Measurements from ENCODE around the gene THUMPD3. TPM values are rescaled to one million over a fixed set of nuclear protein-coding genes. Genes with fewer than 3 reads are reported as not detected.
A peak's percentile ranks its signal among the peaks of the same experiment; 100 is the strongest.

The THUMPD3 gene
- total RNA-seq, 1 donor from 2014 or later, result 29.1 TPM

DNA sequence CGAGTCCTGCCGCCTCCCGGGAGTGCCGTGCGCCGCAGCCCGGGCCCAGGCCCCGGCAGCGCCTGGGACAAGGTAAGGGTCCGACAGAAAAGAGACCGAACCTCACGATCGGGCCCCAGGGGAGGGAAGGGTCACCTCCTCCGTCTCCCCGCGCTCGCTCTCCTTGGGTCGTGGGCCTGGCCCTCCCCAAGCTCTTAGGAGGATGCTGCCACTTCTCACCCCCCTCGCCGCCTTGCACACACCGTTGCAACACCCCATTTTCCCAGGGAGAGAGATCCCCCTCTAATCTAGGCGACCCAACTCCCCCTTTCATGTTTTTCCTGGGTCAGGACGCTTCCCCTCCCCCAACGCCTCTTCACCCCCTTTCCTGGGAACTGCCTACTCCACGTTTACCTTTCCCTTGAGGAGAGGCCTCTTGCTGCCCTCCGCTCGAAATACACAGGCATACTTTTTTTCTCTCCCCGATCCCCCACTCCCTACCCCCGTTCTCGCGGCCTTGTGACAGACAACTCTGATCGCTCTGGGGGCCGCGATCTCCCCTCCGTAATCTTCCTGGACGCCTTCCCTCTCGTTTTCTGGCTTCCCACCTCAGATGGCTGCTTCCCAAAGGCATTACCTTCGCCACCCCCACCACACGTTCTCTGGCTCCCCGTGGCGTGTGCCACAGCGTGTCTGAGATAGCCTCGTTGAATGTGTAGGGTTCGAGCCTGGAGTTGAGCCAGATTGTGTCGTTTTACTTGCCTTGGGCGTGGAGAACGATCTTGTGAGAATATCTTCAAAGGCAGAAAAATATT is 35.2 kb downstream of the THUMPD3 start:
- ATAC-seq, result no peak

DNA sequence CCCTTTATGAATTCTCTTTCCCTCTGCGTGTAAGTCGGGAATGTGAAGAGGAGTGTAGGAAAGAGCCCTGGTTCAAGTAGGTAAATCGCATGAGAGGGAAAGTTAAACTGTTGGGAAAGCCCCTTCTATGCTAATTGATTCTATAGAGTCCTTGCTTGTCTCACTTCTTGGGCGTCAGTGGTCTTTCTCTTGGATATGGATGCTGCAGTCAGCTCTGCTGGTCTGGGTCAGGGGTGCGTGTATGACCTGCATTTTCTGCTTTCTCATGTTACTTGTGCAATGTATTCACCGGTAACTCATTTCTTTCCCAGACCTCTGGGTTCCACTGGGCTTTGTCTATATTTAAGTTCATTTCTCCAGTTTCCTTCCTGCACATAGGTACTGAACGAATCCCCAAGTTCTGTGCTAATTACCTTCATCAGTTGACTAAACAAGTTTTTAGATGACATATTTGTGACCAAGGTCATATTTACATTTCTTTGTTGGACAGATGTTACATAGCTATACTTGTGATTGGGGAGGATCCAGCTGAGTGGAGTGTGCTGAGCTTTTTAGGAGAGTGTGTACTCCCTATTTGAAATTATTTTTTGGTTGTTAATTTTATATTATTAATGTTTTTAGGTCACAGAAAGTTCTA is 36.0 kb downstream of the THUMPD3 start:
- no peak for ATAC-seq

DNA sequence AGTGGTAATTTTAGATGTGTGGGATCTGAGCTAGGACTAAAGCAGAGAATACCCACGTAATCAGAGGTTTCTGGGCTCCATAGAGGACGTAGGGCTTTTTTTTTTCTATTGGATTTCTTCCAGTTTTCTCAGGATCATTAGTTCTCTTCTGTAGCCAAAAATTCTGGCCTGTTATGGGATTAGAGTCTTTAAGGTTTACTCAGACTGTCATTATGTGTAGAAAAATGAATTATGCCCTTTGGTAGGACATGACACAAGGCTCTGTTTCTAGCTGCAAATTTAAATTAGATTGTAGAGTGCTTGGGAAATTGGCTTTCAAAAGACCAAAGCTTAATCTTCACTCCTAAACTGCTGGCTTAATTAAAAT is 36.5 kb downstream of the THUMPD3 start:
- ATAC-seq, result no peak

DNA sequence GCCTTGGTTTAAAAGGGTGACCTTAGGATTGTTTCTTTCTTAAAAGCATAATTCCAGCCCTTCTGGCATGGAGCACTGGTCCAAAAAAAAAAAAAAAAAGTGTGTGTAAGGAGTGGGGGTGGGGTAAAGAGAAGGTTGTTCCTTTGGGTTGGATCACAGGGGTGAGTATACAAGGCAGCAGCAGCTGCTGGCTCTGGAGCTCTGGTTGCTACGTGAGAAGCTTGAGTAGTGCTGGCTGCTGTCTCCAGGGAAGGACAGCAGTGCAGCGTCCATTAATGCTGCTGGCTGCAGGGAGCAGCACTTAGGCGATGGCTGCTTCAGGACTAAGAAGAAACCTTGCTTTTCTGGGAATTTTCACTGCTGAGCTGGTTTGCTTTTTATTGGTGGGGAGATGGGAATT is 36.9 kb downstream of the THUMPD3 start:
- ATAC-seq, result no peak

DNA sequence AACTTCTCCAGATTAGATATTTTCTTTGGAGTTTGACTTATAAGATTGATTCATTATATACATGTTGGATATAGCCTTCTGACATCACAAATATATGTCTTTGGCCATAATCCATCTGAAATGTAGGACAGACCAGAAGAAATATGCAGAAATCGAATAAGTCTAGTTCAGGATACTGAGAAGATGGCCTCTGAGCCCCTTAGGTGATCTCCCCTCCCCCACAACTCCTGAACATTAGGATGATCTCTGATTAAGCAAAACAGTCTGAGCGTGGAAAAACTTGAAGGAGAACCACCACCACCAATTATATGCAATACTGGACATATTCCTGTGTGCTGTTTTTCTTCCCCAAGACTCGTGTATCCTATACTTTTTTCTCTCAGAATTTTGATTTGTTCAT is 37.8 kb downstream of the THUMPD3 start:
- ATAC-seq, result no peak

DNA sequence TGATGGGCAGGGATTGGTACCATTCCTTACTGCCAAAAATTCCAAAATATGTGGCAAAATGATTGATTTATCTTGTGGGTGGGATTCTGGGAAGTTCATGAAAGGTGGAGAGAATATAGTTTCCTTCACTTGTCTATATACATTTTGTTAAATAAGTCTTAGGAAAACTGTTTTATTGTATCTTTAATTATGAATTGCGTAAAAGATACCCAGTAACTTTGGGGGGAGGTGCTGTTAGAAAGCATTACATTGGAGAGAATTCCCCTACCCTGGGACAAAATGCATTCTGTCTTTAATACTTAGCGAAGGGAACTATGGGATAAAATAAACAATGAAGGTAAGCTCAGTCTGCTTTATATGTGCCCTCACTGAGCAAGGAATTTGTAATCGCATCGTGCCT is 39.1 kb downstream of the THUMPD3 start:
- ATAC-seq, result no peak

DNA sequence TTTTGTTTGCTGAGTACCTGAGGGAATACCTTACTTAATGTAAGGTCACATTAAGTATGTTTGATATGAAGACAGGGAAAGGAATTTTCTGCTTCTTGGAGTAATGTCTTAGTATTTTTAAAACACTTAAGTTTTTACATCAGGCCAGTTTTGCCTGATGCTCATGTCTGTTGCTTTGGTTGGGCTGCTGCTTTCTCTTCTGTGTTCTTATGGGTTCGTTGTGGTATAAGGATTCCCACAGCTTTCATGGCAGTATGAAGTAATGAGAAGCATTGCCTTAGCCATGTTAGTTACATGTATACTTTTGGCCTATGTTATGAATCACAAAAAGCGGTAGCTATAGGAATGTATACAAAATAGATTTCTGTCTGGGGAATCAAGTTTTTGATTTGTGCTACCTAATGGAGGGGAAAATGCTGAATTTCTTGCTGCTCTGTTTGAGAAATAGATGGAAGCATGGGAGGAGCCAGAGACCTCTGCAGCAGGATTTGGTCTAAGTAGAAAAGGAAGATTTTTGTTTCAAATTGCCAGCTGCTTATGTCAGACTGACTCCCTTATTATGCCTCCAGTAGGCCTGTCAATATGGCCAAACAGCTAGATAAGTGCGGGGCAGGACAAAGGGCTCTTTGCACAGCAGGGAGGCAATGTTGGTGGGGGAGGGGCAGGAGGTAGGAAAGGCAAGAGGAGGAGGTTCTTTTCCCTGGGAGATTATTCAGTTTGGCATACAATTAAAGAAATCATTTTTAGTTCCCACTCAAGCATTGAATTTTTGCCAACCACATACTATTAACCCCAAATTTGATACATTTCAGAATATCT is 39.8 kb downstream of the THUMPD3 start:
- no peak for ATAC-seq

DNA sequence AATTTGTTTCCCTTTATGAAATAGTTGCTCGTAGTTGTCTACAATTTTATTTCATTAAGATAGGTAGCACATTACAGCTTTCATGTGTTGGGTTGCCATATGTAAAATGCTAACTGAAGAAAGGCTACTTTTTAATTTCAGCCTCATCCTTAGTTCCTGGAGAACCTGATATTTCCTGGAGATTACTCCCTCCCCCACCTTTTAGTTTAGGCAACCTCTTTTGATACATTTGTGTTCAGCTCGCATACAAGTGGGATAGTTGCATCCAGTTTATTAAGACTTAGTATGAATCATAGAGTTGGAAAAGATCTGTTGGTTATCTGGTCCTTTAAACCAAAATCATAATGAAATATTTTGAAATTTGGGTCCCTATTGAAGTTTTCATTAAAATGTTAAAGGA is 40.6 kb downstream of the THUMPD3 start:
- ATAC-seq, result no peak

DNA sequence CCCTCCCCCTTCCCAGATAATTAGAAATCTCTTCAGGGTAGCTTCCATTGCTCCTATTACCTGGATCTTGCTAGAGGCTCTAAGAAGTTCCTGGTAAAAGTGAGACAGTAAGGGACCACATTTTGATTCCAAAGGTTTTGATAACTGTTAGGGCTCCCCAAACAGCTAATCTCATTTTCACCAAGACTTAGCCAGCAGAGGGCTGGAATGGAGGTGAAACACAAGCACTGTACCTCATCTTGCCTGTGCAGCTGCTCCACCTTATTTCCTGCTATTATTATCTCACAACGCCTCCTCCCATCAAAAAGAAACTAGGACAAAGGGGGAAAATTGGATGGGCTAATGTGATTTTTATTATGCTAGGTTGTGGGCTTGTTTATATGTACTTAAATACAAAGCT is 41.8 kb downstream of the THUMPD3 start:
- ATAC-seq, result no peak

DNA sequence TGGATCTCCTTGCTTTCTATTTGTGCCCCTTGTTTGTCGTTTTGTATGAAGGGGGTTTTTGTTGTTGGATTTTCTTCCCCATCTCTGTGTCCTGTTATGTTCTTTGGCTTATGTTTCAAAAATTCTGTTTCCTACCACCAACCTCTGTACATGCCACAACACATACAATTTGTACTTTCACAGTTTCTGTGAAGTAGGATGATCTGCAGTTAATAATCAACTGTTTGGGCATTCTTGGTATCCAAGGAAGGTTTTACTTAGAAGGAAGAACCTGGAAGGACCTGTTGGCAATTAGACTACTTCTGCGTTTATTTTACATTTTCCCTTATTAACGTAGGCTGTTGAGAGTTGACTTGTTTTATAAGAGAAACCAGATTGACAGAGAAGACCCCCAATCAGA is 42.9 kb downstream of the THUMPD3 start:
- ATAC-seq, result no peak

DNA sequence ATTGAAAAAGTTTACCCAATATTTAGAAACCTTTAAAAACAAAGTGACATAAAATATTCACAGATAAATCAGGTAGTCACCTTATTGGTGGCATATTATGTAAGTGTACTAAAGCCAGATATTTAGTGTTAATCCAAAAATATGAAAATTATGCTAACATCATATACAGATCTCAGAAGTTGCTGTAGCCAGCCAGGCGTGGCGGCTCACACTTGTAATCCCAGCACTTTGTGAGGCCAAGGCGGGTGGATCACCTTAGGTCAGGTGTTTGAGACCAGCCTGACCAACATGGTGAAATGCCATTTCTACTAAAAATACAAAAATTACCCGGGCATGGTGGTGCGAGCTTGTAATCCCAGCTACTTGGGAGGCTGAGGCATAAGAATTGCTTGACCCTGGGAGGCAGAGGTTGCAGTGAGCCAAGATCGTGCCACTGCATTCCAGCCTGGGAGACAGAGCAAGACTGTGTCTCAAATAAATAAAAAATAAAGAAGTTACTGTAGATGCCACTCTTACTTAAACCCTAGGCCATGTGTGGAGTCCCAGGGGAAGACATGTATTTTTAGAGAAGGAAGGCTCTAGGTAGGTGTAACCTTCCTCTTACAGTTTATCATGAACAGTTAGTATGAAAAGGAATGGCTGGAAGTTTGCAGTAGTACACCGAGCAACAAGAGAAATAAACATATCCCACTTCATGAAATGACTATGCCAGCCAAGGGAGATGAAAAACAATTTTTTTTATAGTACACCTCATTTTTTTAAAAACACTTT is 44.2 kb downstream of the THUMPD3 start:
- no peak for ATAC-seq

DNA sequence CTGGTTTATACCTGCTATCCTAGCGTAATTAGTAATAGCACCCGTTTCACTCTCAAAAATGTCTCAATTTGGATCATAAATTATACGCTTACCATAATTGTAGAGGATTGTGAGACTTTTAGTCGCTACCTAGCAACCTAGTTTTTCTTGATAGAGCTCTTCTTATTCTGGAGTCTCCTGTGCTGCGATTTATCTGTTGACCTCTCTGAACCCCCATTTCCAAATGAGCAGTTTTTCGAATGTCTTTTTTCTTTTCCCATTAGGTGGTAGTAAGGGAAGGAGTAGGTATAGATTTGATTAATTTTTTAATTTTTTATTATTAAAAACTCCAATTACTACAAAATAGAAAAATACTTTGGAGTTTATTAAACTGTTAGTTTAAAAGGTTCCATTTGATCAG is 45.2 kb downstream of the THUMPD3 start:
- no peak for ATAC-seq

DNA sequence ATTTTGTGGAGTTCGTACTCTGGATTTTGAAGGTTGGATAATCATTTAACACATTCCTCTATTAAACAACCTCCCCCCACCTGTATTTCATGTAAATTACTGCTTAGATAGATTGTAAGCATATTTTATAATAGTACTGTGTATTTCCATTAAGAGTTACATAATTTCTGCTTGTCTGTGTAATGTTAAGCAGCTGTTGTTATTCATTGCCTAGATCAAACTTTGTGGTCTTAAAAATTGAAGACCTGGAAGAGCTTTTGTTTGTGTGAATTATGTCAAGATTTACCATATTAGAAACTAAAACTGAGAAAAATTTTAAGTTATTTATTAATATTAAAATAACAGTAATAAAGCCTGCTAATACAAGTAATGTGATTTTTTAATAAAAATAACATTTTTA is 45.7 kb downstream of the THUMPD3 start:
- ATAC-seq, result no peak

DNA sequence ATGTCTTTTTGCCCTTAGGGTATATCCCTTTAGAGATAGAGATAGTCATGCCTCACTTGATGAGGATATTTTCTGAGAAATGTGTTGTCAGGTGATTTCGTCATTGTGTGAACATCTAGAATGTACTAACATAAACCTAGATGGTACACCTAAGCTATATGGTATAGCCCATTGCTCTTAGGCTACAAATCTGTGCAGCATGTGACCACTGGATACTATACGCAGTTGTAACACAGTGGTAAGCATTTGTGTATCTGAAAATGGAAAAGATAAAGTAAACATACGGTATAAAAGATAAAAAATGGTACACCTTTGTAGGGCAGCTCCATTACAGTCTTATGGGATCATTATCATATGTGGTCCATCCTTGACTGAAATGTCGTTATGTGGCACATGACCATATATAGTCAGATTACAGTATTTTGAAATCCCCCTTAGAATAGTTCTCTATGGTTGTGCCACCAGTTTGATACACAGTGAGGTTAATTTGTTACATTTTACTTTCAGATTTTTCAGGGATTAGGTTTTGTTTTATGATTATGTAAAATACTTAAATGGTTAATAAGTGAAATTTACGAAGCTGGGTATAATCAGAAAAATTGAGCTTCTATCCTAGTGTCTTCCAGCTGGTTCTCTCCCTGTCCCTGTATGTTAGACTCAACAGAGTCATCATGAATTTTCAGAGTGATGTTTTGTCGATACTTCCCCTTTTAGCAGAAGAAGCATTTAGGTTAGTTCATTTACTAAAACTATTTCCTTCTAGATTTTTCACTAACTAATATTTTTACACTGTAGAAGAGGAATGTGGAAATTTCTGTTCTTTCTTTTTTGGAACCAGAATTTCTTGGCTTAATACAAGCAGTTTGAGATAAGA is 47.4 kb downstream of the THUMPD3 start:
- no peak for ATAC-seq

DNA sequence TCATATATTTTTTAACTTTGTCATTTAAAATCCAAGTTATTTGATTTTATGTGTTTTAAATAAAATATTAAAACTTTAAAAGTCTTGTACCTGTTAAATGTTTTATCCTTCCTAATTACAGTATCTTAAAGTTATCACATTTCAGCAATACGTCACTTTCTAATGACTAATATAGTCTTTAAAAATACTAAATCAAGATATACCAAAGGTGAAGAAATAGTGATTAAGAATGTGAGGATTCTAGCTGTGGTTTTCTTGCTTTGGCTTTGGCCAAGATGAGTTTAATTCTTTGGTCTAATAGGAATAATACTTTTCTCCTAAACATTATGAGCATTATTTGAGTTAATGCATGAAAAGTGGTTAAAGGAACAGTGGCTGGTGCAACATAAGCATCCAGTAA is 48.4 kb downstream of the THUMPD3 start:
- no peak for ATAC-seq

DNA sequence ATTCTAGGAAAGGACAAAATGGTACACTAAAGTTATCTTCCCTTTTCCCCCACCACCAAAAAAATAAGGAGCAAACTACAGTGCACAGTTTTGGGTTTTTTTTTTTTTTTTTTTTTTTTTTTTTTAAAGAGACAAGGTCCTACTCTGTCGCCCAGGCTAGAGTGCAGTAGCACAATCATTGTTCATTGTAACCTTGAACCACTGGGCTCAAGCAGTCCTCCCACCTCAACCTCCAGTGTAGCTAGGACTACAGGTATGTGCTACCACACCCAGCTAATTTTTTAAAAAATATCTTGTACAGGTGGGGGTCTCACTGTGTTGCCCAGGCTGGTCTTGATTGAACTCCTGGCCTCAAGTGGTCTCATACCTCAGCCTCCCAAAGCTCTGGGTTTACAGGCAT is 49.4 kb downstream of the THUMPD3 start:
- ATAC-seq, result no peak

DNA sequence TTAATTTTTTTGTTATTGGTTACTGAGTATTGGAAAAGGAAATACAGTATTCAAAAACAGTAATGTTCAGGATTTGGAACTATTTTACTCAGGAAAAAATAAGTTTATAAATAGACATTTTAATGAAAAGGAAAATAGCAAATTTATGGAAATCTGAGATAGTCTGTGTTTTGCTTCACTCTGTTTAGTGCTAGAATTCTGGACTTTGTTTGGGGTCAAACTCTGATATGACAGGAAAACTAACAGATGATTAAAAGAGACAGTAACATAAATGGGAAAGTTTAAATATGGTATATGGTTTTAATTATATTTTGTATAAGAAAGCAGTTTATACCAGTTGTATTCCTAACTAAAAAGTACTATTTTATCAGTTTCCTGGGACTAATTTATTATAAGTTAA is 52.0 kb downstream of the THUMPD3 start:
- ATAC-seq, result no peak

DNA sequence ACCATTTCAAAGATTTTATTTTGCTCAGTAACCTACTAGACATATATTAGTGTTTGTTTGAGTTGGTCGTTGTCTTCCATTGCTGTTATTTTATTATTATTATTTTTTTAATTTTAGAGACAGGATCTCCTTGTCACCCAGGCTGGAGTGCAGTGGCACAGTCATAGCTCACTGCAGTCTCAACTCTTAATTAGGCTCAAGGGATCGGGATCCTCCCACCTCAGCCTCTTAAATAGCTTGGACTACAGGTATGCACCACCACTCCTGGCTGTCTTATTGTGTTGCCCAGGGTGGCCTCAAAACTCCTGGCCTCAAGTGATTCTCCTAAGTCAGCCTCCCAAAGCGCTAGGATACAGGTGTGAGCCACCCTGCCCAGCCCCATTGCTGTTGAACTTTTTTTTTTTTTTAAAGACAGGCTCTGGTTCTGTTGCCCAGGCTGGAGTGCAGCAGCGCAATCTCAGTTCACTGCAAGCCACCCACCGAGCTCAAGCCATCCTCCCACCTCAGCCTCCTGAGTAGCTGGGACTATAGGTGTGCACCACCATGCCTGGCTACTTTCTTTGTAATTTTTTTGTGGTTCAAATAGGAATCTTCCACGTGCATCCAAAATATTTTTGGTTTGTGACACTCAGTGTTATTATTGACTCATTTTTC is 52.8 kb downstream of the THUMPD3 start:
- no peak for ATAC-seq

DNA sequence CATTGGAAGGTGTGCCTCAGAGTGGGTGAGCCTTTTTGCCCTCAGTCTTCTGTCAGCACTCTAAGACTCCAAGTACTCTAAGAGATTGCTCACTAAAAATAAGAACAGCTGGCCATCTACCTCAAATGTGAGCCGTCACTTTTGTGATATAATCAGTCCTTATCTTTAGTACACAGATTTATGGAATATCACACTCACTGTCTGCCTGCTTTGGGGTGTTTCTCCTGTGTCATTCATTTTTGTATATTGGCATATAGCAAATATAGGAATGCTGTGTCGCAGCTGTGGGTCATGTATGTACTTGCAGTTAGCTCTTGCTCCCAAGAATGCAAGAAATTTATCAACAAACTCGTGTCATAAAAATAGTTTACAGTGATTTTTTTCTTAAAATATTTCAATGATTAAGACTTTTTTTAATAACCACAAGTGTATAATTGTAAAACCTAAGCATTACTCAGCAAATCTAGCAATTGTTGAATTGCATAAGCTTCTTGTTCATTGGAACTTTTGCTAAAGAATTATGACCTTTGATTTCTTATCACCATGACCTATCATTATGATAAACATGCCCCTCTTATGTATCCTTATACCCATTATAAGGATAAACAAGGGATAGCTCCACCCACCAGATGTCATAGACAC is 53.4 kb downstream of the THUMPD3 start:
- ATAC-seq, result peak; percentile 25

DNA sequence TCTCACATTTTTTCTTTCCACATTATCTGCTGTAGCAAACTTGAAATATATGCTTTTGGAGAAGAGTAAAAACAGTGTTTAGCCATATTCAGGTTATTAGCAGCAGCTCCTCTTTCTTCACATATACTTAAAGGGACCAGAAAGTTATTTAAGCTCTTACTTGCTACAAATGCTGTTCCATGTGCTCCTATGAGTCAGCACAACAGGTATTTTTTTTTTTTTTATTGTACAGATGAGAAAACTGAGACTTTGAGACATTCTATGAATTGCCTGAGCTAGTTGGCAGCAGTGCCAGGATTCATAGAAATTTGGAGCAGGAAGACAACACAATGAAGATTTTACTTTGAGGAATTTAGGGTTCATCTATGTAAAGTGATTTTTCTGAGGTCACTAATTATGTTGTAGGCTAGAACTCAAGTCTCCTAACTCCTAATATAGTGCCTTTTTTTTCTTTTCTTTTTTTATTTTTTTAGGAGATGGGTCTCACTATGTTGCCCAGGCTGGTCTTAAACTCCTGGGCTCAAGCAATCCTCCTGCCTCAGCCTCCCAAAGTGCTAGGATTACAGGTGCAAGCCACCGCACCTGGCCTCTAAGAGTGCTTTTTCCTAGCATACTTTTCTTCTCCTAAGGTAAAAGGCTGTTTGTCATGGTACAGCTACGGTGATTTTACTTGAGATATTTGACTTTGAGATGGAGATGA is 58.1 kb downstream of the THUMPD3 start:
- ATAC-seq, result no peak
